Neural progenitor cell (in vitro differentiated cells): ENCODE results near the gene SH3BGR.

Experiments
- EZH2 ChIP-seq: fragments of 200-600 bp; sonication (generic); IDR thresholded peaks from 2 replicates; pipeline ENCODE4 v1.6.1; 2017; ENCODE audit warnings: antibody characterized with exemption, mild to moderate bottlenecking, moderate library complexity
- EZH2phosphoT487 ChIP-seq: fragments of 200-600 bp; sonication (generic); IDR thresholded peaks from 2 replicates; pipeline ENCODE4 v1.6.1; 2017; ENCODE audit warnings: antibody characterized with exemption
- TF ChIP-seq, protein P1 (sequence below): fragments of 200-600 bp; sonication (generic); IDR thresholded peaks from 2 replicates; pipeline ENCODE4 v1.5.1; 2017; ENCODE audit warnings: antibody characterized with exemption, mild to moderate bottlenecking

DNA sequence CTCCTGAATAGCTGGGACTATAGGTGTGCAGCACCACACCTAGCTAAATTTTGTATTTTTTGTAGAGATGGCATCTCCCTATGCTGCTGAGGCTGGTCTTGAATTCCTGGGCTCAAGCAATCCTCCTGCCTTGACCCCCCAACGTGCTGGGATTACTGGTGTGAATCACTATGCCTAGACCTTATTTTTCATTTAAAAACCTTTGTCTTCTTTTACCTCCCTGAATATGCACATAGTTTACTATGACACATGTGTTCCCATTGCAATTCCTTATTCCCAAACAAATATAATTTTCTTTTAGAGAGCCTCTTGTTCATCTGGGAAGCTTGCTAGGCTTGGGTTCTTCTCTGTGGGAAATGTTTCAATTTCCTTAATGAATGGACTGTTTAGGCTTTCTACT is 16.8 kb downstream of the SH3BGR start:
- TF ChIP-seq, protein P1, sequence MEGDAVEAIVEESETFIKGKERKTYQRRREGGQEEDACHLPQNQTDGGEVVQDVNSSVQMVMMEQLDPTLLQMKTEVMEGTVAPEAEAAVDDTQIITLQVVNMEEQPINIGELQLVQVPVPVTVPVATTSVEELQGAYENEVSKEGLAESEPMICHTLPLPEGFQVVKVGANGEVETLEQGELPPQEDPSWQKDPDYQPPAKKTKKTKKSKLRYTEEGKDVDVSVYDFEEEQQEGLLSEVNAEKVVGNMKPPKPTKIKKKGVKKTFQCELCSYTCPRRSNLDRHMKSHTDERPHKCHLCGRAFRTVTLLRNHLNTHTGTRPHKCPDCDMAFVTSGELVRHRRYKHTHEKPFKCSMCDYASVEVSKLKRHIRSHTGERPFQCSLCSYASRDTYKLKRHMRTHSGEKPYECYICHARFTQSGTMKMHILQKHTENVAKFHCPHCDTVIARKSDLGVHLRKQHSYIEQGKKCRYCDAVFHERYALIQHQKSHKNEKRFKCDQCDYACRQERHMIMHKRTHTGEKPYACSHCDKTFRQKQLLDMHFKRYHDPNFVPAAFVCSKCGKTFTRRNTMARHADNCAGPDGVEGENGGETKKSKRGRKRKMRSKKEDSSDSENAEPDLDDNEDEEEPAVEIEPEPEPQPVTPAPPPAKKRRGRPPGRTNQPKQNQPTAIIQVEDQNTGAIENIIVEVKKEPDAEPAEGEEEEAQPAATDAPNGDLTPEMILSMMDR, result no peak
- TF ChIP-seq EZH2phosphoT487, result no peak
- no peak for TF ChIP-seq EZH2
